ENCODE measurements around the gene PDP2. TPM values are rescaled to one million over a fixed set of nuclear protein-coding genes. Genes with fewer than 3 reads are reported as not detected.

PDP2 gene
- total and polyA plus RNA-seq, 9 of the 15 experiments (the other 6 are each of a cell fraction or from before 2014, with no cell fraction given): 2.5 to 24.3 (median 7.2) TPM

DNA sequence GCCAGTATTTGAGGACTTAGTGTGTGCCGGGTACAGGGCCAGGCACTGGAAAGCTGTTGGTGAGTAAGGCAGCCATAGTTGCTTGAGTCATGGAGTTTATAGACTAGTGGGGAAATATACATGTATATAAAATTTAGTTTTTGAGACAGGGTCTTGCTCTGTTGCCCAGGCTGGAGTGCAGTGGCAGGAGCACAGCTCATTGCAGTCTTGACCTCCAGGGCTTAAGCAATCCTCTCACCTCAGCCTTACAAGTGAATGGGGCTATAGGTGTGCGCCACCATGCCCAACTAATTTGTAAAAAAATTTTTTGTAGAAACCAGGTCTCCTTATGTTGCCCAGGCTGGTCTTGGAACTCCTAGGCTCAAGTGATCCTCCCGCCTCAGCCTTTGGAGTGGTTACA is 2.4 kb downstream of the PDP2 start (continued):
- TF ChIP-seq, protein P1, sequence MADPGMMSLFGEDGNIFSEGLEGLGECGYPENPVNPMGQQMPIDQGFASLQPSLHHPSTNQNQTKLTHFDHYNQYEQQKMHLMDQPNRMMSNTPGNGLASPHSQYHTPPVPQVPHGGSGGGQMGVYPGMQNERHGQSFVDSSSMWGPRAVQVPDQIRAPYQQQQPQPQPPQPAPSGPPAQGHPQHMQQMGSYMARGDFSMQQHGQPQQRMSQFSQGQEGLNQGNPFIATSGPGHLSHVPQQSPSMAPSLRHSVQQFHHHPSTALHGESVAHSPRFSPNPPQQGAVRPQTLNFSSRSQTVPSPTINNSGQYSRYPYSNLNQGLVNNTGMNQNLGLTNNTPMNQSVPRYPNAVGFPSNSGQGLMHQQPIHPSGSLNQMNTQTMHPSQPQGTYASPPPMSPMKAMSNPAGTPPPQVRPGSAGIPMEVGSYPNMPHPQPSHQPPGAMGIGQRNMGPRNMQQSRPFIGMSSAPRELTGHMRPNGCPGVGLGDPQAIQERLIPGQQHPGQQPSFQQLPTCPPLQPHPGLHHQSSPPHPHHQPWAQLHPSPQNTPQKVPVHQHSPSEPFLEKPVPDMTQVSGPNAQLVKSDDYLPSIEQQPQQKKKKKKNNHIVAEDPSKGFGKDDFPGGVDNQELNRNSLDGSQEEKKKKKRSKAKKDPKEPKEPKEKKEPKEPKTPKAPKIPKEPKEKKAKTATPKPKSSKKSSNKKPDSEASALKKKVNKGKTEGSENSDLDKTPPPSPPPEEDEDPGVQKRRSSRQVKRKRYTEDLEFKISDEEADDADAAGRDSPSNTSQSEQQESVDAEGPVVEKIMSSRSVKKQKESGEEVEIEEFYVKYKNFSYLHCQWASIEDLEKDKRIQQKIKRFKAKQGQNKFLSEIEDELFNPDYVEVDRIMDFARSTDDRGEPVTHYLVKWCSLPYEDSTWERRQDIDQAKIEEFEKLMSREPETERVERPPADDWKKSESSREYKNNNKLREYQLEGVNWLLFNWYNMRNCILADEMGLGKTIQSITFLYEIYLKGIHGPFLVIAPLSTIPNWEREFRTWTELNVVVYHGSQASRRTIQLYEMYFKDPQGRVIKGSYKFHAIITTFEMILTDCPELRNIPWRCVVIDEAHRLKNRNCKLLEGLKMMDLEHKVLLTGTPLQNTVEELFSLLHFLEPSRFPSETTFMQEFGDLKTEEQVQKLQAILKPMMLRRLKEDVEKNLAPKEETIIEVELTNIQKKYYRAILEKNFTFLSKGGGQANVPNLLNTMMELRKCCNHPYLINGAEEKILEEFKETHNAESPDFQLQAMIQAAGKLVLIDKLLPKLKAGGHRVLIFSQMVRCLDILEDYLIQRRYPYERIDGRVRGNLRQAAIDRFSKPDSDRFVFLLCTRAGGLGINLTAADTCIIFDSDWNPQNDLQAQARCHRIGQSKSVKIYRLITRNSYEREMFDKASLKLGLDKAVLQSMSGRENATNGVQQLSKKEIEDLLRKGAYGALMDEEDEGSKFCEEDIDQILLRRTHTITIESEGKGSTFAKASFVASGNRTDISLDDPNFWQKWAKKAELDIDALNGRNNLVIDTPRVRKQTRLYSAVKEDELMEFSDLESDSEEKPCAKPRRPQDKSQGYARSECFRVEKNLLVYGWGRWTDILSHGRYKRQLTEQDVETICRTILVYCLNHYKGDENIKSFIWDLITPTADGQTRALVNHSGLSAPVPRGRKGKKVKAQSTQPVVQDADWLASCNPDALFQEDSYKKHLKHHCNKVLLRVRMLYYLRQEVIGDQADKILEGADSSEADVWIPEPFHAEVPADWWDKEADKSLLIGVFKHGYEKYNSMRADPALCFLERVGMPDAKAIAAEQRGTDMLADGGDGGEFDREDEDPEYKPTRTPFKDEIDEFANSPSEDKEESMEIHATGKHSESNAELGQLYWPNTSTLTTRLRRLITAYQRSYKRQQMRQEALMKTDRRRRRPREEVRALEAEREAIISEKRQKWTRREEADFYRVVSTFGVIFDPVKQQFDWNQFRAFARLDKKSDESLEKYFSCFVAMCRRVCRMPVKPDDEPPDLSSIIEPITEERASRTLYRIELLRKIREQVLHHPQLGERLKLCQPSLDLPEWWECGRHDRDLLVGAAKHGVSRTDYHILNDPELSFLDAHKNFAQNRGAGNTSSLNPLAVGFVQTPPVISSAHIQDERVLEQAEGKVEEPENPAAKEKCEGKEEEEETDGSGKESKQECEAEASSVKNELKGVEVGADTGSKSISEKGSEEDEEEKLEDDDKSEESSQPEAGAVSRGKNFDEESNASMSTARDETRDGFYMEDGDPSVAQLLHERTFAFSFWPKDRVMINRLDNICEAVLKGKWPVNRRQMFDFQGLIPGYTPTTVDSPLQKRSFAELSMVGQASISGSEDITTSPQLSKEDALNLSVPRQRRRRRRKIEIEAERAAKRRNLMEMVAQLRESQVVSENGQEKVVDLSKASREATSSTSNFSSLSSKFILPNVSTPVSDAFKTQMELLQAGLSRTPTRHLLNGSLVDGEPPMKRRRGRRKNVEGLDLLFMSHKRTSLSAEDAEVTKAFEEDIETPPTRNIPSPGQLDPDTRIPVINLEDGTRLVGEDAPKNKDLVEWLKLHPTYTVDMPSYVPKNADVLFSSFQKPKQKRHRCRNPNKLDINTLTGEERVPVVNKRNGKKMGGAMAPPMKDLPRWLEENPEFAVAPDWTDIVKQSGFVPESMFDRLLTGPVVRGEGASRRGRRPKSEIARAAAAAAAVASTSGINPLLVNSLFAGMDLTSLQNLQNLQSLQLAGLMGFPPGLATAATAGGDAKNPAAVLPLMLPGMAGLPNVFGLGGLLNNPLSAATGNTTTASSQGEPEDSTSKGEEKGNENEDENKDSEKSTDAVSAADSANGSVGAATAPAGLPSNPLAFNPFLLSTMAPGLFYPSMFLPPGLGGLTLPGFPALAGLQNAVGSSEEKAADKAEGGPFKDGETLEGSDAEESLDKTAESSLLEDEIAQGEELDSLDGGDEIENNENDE (IDR thresholded peaks at IDR 0.05; ENCODE audit: low read depth, low read length): no peak
- TF ChIP-seq NFATC3 (IDR thresholded peaks at IDR 0.05) (no peak), MEF2A (IDR thresholded peaks at IDR 0.05; ENCODE audit: control insufficient read depth, low read depth, low read length) (no peak)

Measured in K562 (cell line).